Stimulated activated naive CD8-positive, alpha-beta T cell treated with anti-CD3 and anti-CD28 coated beads, Interleukin-15, amount 100 ng/mL, for 72 hours (primary cell): Measurements from ENCODE around the gene CD200.
A peak's percentile ranks its signal among the peaks of the same experiment; 100 is the strongest.

Experiments used
- ATAC-seq: fragments of 150-1000 bp; cut with Tn5 transposase; 2 replicates; pipeline ENCODE4 v1.10.0; 2021; ENCODE audit warnings: mild to moderate bottlenecking, moderate library complexity
- DNase-seq, 2 donors: peaks; one replicate each; pipeline ENCODE4 v3.0.0; 2021 to 2022
- H3K27ac Mint-ChIP-seq, 2 donors: one replicate each; pipeline ENCODE4 v1.8.0; 2022; ENCODE audit warnings: mild to moderate bottlenecking in 2 of 2, mixed read lengths in 2 of 2, moderate library complexity in 2 of 2
- H3K27me3 Mint-ChIP-seq: one replicate; pipeline ENCODE4 v1.8.0; 2022; ENCODE audit warnings: mixed read lengths
- H3K4me1 Mint-ChIP-seq: one replicate; pipeline ENCODE4 v1.8.0; 2022; ENCODE audit warnings: mild to moderate bottlenecking, mixed read lengths
- H3K4me3 Mint-ChIP-seq, 2 donors: one replicate each; pipeline ENCODE4 v1.8.0; 2022; ENCODE audit warnings: mild to moderate bottlenecking in 2 of 2, mixed read lengths in 2 of 2, moderate library complexity in 1 of 2
- H3K9me3 Mint-ChIP-seq, 2 donors: one replicate each; pipeline ENCODE4 v1.8.0; 2022; ENCODE audit warnings: mixed read lengths in 2 of 2

Gene CD200, protein sequence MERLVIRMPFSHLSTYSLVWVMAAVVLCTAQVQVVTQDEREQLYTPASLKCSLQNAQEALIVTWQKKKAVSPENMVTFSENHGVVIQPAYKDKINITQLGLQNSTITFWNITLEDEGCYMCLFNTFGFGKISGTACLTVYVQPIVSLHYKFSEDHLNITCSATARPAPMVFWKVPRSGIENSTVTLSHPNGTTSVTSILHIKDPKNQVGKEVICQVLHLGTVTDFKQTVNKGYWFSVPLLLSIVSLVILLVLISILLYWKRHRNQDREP

DNA sequence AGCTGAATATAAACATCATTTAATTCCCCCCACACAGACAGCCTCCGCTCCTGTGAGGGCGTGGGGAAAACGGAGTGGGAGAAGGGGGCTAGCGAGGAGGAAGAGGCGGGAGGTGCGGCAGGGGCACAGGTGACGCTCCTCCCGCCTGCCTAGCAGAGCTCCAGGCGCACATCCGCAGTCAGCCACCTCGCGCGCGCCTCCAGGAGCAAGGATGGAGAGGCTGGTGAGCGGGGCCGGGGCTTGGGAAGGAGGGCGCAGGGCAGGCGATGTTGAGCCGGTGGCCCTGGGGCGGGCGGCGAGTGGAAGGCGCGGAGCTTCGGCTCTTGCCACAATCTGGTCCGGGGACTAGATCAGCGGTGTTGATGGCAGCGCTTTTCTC lies at the start of gene CD200:
CD200 (plus strand) TSS at position 155 of the 379 bp plus-strand sequence; CDS start at position 212, 57 bp downstream.
- ATAC-seq (peak; percentile 83), DNase-seq (peak; percentile 52 to 63)
- Mint-ChIP-seq H3K27ac (peak within 1 kb of the TSS; percentile 93 to 96), H3K9me3 (no peaks in the 10 kb centered on the region), H3K4me1 (peaks cover 56% of the 10 kb centered on the region), H3K27me3 (no peaks in the 10 kb centered on the region), H3K4me3 (peak within 1 kb of the TSS; percentile 86 to 93)

DNA sequence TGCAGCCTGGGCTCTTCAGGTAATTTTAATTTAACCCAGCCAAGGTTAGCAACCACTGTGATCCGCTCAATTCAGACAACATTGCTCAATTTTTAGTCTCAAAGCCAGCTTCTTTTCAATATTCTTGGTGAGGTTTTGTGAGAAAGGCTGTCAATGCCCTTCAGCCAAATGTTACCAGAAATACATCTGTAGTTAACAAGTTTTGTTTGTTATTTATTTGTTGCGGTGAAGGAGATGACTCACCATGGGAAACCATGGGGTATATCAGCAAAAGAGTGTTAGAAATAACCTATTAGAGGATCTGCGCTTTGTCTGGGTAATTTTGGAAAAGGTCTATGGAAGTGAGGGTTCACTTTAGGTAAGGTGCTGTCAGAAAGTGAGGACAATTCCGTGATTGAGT lies 43.9 kb upstream of the CD200 start:
- ATAC-seq (no peak), DNase-seq (no peak)
- Mint-ChIP-seq H3K4me1 (peaks cover 7% of the 10 kb centered on the region), H3K9me3 (no peaks in the 10 kb centered on the region), H3K27me3 (no peaks in the 10 kb centered on the region), H3K4me3 (no peak overlapping the region), H3K27ac (no peak overlapping the region)

DNA sequence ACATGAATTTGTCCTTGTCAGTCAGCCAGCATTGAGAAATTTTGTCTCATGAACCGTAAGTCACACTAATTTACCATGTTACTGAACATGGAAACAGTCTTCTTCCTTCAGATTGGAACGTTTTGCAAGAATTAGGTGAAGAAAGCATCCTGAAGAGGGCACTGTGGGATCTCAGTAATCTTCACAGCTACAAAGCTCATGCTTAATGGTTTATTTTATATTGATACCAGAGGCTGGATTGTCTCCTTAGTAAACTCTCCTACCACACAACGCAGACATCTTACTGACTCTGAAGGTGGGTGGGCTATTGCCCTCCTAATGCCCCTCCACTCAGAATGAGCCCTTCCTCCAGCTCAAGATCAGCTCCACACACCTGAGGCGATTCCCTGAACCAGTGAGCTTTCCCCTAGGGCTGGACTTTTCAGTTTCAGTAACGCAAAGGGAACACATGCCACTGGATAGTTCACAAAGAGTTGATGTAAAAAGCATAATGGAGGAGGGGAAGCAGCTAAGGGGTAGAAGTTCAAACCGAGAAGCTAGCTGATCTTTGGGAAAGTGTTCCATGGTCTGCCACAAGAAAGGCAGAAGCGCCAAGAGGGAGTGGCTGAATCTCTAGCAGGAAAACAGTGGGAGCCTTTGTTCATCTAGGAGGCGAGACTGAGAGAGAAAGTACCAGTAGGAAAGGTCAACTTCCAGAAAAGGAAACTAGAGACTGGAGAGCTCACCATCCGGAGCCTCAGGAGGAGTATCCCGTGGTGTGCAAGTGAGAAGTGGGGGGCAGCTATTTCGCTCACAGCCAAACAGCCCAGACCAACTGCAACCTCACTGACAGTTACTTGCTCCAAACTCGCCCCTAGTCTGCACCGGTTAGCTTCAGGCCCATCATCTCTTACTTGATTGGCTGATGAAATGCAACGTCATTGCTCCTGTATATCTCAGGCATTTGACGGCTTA lies 39.3 kb upstream of the CD200 start, which contains the start of gene SLC9C1:
SLC9C1 (minus strand) TSS at position 849 of the 954 bp plus-strand sequence. CDS start 7,425 bp downstream, outside the sequence.
- peak within 1 kb of the TSS in 1 of 2 donors; percentile 80 for H3K27ac Mint-ChIP-seq
- H3K4me1 Mint-ChIP-seq = peaks cover 24% of the 10 kb centered on the region
- no peaks in the 10 kb centered on the region for H3K9me3 Mint-ChIP-seq
- DNase-seq (peak in 1 of 2 donors; percentile 30), ATAC-seq (peak; percentile 81)
- no peaks in the 10 kb centered on the region for H3K27me3 Mint-ChIP-seq
- peak within 1 kb of the TSS; percentile 48 to 67 for H3K4me3 Mint-ChIP-seq

DNA sequence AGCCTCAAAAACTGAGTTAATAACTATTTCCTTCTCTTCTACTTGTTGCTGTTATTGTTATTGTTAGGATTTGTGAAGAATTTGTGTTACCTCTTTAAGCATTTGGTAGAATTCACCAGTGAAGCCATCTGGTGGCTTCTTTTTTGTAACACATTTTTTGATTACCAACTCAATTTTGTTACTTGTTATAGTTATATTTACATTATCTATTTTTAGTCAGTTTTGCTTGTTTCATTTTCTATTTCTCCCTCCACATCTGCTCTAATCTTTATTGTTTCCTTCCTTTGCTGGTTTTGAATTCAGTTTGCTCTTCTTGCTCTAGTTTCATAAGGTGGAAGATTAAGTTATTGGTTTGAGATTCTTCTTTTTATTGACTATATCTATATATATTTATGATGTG lies 35.2 kb upstream of the CD200 start:
- no peak for DNase-seq
- ATAC-seq = no peak
- H3K4me3 Mint-ChIP-seq = peak overlapping the region; percentile 14 to 38
- H3K9me3 Mint-ChIP-seq = no peaks in the 10 kb centered on the region
- H3K27ac Mint-ChIP-seq = peak overlapping the region in 1 of 2 donors; percentile 62
- H3K27me3 Mint-ChIP-seq = no peaks in the 10 kb centered on the region
- H3K4me1 Mint-ChIP-seq = peaks cover 26% of the 10 kb centered on the region

DNA sequence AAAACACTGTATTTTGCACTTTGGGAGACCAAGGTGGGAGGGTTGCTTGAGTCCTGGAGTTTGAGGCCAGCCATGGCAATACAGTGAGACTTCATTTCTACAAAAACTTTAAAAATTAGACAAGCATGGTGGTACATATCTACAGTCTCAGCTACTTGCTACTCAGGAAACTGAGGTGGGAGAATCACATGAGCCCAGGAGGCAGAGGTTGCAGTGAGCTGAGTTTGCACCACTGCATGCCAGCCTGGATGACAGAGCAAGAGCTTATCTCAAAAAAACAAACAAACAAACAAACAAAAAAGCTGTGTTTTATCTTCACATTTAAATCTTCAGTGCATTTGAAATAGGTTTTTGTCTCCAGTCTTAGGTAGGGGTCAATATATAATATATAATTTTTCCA lies 34.2 kb upstream of the CD200 start:
- ATAC-seq = no peak
- no peaks in the 10 kb centered on the region for H3K27me3 Mint-ChIP-seq
- H3K4me1 Mint-ChIP-seq = peaks cover 20% of the 10 kb centered on the region
- no peak overlapping the region for H3K27ac Mint-ChIP-seq
- H3K9me3 Mint-ChIP-seq = no peaks in the 10 kb centered on the region
- H3K4me3 Mint-ChIP-seq = no peak overlapping the region
- no peak for DNase-seq

DNA sequence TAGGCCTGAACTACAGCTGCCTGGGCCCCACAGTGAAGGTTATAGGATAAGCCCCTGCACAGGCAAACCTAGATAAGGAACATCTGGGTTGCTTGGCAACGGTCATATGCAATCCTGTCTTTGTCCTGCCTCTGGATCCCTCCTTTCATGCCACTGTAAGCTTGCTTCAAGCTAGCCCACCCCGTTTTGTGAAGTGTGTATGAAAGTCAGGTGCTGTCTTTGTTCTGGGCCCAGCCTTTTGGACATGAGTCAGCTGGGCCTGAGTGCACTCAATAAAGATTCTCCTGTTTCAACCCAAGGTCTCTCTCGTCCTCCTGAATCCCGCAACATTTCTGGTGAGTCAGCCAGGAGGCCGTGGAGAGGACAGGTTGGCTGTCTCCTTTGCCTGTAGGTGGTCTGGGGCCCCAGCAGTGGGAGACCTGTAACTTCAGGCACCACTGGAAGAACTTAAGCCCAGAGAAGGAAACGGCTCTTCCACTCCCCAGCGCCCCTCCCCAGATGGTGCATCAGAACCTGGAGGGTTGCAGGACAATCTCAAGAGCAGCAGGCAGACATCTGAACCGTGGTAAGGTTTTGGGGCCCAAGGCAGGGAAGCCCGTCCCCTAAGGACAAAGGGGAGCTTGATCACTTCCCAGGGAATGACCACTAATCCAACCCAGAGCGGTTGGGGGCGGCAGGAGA lies 30.7 kb upstream of the CD200 start:
- Mint-ChIP-seq H3K27ac (peak overlapping the region in 1 of 2 donors; percentile 20), H3K27me3 (no peaks in the 10 kb centered on the region), H3K4me3 (no peak overlapping the region), H3K4me1 (peaks cover 14% of the 10 kb centered on the region), H3K9me3 (no peaks in the 10 kb centered on the region)
- ATAC-seq (no peak), DNase-seq (no peak)

DNA sequence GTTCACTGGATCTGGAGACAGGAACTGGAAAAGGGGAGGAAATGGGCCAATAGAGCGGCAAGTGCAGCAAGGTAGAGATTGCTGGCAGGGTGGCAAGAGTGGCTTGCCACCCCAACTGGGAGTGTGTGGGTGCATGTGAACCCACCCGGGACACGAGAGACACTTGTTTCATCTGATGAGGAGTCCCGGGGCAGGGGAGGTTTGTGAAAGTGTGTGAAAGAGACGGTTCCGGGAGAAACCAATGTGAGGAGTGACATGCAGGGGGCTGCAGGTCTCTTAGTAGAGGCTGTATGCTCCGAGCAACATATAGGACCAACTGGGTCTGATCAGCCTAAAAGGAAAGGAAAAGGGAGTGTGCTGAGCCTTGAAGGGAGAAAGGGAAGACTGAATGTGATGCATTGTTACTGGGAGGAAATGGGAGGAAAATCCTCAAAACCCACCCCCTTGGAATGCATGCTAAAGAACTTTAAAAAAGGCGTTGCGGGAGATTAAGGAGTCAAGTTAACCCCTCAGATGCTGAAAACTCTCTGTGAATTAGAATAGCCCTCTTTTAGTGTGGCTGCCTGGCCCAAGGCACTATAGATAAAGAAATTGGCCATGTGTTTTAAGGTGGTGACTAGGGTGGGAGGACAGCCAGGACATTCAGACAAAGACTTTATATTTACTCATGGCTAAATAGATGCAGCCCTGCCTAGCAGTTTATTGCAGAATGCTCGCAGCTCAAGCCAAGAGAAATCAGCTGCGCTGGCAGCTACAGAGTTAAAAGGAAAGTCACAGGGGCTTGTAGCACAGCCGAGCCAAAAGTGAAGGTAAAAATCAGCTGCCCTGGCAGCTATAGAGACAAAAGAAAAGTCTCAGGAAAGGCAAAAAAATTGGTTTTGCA lies 29.8 kb upstream of the CD200 start:
- H3K4me3 Mint-ChIP-seq = no peak overlapping the region
- peaks cover 8% of the 10 kb centered on the region for H3K4me1 Mint-ChIP-seq
- peak; percentile 69 for ATAC-seq
- H3K27ac Mint-ChIP-seq = no peak overlapping the region
- no peaks in the 10 kb centered on the region for H3K27me3 Mint-ChIP-seq
- H3K9me3 Mint-ChIP-seq = no peaks in the 10 kb centered on the region
- DNase-seq = peak in 1 of 2 donors; percentile 10

DNA sequence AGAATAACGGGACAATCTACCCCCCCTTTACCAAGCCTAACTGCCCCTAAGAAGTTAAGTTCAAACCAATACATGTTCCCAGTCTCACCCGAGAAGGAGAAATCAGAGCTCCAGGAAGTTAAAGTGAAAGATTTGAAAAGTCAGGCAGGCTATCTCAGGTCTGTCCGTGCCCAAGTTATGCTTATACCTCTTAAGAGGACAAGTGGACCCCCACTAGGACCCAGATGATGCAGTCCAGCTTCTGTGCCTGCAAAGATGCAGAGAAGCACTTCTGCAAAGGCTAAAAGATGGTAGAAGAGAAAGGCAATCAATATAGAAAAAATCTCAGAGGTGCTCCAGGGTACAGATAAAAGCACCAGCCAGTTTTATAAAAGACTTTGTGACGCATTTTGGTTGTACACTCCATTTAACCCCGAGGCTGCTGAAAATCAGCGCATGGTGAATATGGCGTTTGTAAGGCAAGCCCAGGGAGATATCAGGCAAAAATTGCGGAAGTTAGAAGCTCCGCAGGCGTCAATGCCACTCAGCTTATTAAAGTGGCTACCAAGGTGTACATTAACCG lies 29.1 kb upstream of the CD200 start:
- H3K27ac Mint-ChIP-seq = no peak overlapping the region
- DNase-seq = peak in 1 of 2 donors; percentile 20
- no peaks in the 10 kb centered on the region for H3K27me3 Mint-ChIP-seq
- no peaks in the 10 kb centered on the region for H3K9me3 Mint-ChIP-seq
- H3K4me3 Mint-ChIP-seq = no peak overlapping the region
- H3K4me1 Mint-ChIP-seq = peaks cover under 1% of the 10 kb centered on the region
- peak; percentile 65 for ATAC-seq

DNA sequence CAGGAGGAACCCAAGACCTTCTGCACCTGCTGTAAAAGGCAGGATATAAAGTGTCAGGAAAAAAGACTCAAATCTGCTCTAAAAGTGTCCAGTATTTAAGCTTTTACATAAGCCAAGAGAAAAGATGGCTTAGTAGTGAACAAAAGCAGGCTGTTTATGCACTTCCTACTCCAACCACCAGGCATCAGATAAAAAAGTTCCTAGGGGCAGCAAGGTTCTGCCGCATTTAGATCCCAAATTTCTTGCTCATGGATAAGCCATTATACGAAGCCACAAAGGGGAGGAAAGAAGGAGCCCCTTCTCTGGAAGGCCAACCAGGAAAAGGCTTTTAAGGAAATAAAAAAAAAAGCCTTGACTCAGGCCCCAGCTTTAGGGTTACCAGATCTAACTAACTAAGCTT lies 28.3 kb upstream of the CD200 start:
- Mint-ChIP-seq H3K27me3 (no peaks in the 10 kb centered on the region), H3K9me3 (no peaks in the 10 kb centered on the region), H3K4me3 (no peak overlapping the region), H3K27ac (no peak overlapping the region), H3K4me1 (no peaks in the 10 kb centered on the region)
- ATAC-seq = no peak
- DNase-seq = no peak

DNA sequence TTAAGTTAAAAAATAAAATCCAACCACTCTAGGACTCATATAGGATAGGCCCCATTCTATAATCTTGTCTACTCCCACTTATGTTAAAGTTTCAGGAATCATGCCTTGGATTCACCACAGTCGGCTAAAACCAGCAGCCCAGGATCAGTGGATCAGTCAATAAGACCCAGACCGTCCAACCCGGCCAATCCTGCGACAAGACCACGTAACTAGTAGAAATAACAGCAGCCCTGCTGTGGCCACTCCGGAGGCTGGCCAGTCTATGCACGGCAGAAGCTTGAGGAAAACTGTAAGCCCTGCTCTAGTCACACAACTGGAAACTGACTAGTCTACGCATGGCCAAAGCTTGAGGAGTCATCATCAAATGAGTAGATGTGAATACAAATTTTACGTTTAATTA lies 26.1 kb upstream of the CD200 start:
- ATAC-seq (no peak), DNase-seq (no peak)
- Mint-ChIP-seq H3K4me3 (no peak overlapping the region), H3K27me3 (no peaks in the 10 kb centered on the region), H3K27ac (no peak overlapping the region), H3K4me1 (no peaks in the 10 kb centered on the region), H3K9me3 (no peaks in the 10 kb centered on the region)

DNA sequence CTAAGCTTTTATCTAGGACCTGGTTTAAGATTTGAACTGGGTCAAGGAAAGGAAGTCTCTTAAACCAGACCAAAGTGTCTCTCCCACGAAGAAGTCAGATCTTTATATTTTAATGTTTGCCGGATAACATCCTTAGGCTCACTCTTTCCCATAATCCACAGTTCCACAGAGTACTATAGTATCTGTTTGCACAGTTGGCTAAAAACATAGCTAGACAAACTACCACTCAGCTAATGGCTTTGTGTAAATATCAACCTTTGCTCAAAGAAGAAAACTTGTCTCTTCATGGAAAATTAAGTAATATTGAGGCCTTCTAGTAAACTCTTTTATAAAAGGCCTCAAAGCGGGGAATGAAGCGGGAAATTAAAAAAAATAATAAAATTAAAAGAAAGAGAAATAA lies 25.4 kb upstream of the CD200 start:
- H3K4me3 Mint-ChIP-seq = no peak overlapping the region
- ATAC-seq = no peak
- H3K27ac Mint-ChIP-seq = no peak overlapping the region
- H3K4me1 Mint-ChIP-seq = no peaks in the 10 kb centered on the region
- no peaks in the 10 kb centered on the region for H3K9me3 Mint-ChIP-seq
- DNase-seq = no peak
- H3K27me3 Mint-ChIP-seq = no peaks in the 10 kb centered on the region

DNA sequence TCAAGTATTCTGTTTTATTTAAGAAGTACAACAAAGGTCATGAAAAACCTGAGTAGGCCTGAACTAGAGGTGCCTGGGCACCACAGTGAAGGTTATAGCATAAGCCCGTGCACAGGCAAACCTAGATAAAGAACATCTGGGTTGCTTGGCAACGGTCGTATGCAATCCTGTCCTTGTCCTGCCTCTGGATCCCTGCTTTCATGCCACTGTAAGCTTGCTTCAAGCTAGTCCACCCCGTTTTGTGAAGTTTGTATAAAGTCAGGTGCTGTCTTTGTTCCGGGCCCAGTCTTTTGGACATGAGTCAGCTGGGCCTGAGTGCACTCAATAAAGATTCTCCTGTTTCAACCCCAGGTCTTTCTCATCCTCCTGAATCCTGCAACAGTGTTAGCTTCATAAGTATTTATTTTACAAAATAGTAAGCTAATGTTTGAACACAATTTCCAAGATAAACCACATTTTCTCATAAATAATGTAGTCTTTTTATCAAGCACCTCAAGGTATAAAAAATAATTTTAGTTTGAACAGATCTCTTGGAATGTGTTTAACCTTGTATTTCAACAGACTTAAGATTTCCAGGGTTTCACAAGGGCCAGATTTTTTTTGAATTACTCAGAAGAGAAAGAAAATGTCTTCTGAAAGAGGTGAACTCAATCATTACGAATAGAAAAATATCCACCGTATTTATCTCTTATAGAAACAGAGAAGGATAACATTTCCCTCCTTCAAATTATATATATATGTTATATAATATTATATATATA lies 24.6 kb upstream of the CD200 start:
- Mint-ChIP-seq H3K27ac (no peak overlapping the region), H3K4me1 (no peaks in the 10 kb centered on the region), H3K9me3 (no peaks in the 10 kb centered on the region), H3K4me3 (no peak overlapping the region), H3K27me3 (no peaks in the 10 kb centered on the region)
- DNase-seq (no peak), ATAC-seq (no peak)

DNA sequence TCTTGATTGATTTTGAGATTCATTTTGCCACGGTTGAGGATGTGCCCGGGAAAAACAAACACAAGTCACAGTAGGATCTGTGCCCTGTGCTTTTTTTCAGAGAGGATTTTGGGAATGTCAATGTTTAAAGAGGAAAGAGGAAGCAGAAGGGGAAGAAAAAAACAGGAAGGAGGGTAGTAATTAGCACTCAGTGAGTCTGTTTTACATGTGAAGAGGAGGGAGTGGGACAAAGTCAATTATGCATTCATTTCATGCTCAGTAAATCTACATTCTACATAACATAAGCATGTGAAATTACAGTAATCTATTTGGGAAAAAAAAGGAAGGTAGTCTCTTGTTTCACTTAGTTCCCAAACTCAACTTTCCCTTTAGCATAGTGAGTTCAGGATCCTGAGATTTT lies 18.3 kb upstream of the CD200 start:
- Mint-ChIP-seq H3K4me1 (no peaks in the 10 kb centered on the region), H3K27me3 (peaks cover 23% of the 10 kb centered on the region), H3K4me3 (no peak overlapping the region), H3K27ac (no peak overlapping the region), H3K9me3 (peaks cover 5 to 12% of the 10 kb centered on the region in 2 donors)
- ATAC-seq (no peak), DNase-seq (no peak)

DNA sequence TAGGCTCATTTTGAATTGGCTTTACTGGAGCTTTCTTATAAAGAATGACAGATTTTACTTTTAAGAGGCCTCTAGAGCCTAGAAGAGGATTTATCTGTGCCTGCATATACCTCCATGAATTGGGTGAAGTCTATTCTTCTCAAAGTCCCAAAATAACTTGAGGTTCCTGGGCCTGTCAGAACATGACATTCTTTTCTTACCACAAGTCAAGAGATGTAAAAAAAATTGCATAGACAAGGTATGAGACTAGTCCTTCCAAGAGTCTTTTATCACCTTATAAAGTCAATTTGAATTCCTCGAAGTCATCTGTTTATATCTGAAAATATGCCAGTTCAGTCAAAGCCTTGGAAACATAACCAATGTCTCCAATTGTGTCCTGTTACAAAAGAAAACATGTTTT lies 17.2 kb upstream of the CD200 start:
- ATAC-seq (no peak), DNase-seq (no peak)
- Mint-ChIP-seq H3K27me3 (peaks cover 23% of the 10 kb centered on the region), H3K4me3 (no peak overlapping the region), H3K27ac (no peak overlapping the region), H3K9me3 (peaks cover 5 to 12% of the 10 kb centered on the region in 2 donors), H3K4me1 (peaks cover 6% of the 10 kb centered on the region)
